Transverse colon (tissue), 4 donors: Measurements from ENCODE around the gene LAMB2. TPM values are rescaled to one million over a fixed set of nuclear protein-coding genes. Genes with fewer than 3 reads are reported as not detected.

ENCODE experiments used
- DNase-seq: peaks from one replicate; pipeline ENCODE4 v3.0.0-alpha.2; 2019
- H3K27ac ChIP-seq, 4 donors: fragments of 200-600 bp; sonication (generic); 2 replicates each; pipeline ENCODE4 v1.5.1; 2016 to 2018; ENCODE audit warnings: inconsistent platforms in 4 of 4
- H3K27me3 ChIP-seq: fragments of 200-600 bp; sonication (generic); 2 replicates; pipeline ENCODE4 v1.5.1; 2017; ENCODE audit warnings: inconsistent platforms
- H3K36me3 ChIP-seq, 4 donors: fragments of 200-600 bp; sonication (generic); 2 replicates each; pipeline ENCODE4 v1.5.1; 2017 to 2019; ENCODE audit warnings: inconsistent platforms in 4 of 4
- H3K4me1 ChIP-seq, 4 donors: fragments of 200-600 bp; sonication (generic); 2 replicates each; pipeline ENCODE4 v1.5.1; 2017 to 2020; ENCODE audit warnings: inconsistent platforms in 4 of 4
- H3K4me3 ChIP-seq, 4 donors: fragments of 200-600 bp; sonication (generic); 1 replicate in 1 of 4; 2 replicates in 3 of 4; pipeline versions ENCODE4 v1.5.1 to v1.6.1; 2017 to 2019; ENCODE audit warnings: inconsistent platforms in 4 of 4
- H3K9me3 ChIP-seq, 2 donors: fragments of 200-600 bp; sonication (generic); 2 replicates each; pipeline ENCODE4 v1.5.1; 2017 to 2019; ENCODE audit warnings: inconsistent platforms in 2 of 2
- EP300 ChIP-seq: sonication (generic); formaldehyde crosslinking; IDR thresholded peaks from one replicate; pipeline ENCODE4 v1.6.1; 2017; ENCODE audit warnings: antibody characterized with exemption, low read depth
- POLR2A ChIP-seq: fragments of 450-650 bp; IDR thresholded peaks from one replicate; pipeline ENCODE4 v1.6.1; 2016; ENCODE audit warnings: antibody characterized with exemption, mild to moderate bottlenecking, moderate library complexity
- POLR2AphosphoS5 ChIP-seq, 3 donors: sonication (generic); formaldehyde crosslinking; IDR thresholded peaks; one replicate each; pipeline ENCODE4 v1.6.1; 2016; ENCODE audit warnings: antibody characterized with exemption in 3 of 3
- WGBS, 2 donors: methylation state at CpG; one replicate each; pipeline ENCODE4 v1.1.5; 2018; ENCODE audit warnings: low coverage in 1 of 2; 5-methylcytosine and 5-hydroxymethylcytosine counted together
- in situ Hi-C, 4 donors: fragments of 200-750 bp; cut with MboI; loops; one replicate each; pipeline versions ENCODE4 v1.15.0 to v1.15.1; 2017; ENCODE audit warnings: low sequenced_read_pairs in 3 of 4, low pct_ligation_motif_present in 1 of 4, low pct_unique_long_range_greater_than_20kb in 1 of 4
- intact Hi-C: fragments of 100-400 bp; cut with DNase I; formaldehyde crosslinking; loops from one replicate; pipeline ENCODE4 v1.15.1; 2023; ENCODE audit warnings: low total_unique reads
- total RNA-seq, 4 donors: library from RNA; depleted of rRNA; stranded (reverse); fragments of >200 nt; gene quantifications; one replicate each; pipeline ENCODE4 v1.1.0, GENCODE V29; 2016
- TF ChIP-seq, protein P1 (sequence below), 5 experiments: fragments of 200-600 bp in 3 of 5; fragments of 450-650 bp in 2 of 5; sonication (generic) in 3 of 5; IDR thresholded peaks; 1 replicate in 2 of 5; 2 replicates in 3 of 5; pipeline ENCODE4 v1.5.1; 2016 to 2017; ENCODE audit warnings: antibody characterized with exemption in 5 of 5, inconsistent platforms in 3 of 5, mild to moderate bottlenecking in 2 of 5, moderate library complexity in 1 of 5

The LAMB2 gene
- total RNA-seq, 4 donors from 2014 or later: 141 to 290 (median 177) TPM

DNA sequence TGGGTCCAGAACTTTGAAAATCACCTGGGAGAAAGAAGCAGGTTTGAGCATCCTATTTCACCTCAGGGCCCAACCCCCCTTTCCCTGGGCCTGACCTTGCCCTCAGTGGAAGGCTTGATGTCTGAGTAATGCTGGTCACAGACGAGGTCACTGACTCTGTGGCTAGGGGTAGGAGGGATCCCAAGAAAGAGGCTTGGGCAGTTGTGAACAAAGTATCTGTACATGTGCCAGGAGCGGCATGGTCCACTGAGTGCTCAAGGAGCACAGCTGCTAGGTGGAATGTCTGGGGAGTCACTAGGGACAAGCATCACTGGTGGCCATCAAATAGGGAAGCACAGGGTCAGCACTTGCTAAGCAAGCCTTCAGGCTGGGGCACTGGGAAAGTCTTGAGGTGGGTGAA lies 25.9 kb upstream of the LAMB2 start:
- H3K4me3 ChIP-seq: no peak overlapping the region
- intact Hi-C loops (no loop called here), in situ Hi-C loops (loop anchor here in 2 of 4 donors (25.0 kb wide), 1 partner anchor 279 kb away; the partner anchor contains the start of gene NICN1 (in 2 of the 2))
- H3K27me3 ChIP-seq: no peaks in the 10 kb centered on the region
- H3K9me3 ChIP-seq: no peaks in the 10 kb centered on the region
- TF ChIP-seq POLR2A (no peak), EP300 (no peak), POLR2AphosphoS5 (IDR thresholded peaks at IDR 0.05) (no peak)
- TF ChIP-seq, protein P1, sequence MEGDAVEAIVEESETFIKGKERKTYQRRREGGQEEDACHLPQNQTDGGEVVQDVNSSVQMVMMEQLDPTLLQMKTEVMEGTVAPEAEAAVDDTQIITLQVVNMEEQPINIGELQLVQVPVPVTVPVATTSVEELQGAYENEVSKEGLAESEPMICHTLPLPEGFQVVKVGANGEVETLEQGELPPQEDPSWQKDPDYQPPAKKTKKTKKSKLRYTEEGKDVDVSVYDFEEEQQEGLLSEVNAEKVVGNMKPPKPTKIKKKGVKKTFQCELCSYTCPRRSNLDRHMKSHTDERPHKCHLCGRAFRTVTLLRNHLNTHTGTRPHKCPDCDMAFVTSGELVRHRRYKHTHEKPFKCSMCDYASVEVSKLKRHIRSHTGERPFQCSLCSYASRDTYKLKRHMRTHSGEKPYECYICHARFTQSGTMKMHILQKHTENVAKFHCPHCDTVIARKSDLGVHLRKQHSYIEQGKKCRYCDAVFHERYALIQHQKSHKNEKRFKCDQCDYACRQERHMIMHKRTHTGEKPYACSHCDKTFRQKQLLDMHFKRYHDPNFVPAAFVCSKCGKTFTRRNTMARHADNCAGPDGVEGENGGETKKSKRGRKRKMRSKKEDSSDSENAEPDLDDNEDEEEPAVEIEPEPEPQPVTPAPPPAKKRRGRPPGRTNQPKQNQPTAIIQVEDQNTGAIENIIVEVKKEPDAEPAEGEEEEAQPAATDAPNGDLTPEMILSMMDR (IDR thresholded peaks at IDR 0.05): no peak
- no peak overlapping the region for H3K27ac ChIP-seq
- peaks cover 0 to 3% (median 0%) of the 10 kb centered on the region in 4 donors for H3K4me1 ChIP-seq
- DNase-seq: no peak
- H3K36me3 ChIP-seq: peaks cover 0 to 9% (median 2%) of the 10 kb centered on the region in 4 donors
- WGBS, 2 donors: 63% methylated on average over 2 of the region's 2 CpGs; no CpG with 5 or more reads in 1 of the 2 donors

DNA sequence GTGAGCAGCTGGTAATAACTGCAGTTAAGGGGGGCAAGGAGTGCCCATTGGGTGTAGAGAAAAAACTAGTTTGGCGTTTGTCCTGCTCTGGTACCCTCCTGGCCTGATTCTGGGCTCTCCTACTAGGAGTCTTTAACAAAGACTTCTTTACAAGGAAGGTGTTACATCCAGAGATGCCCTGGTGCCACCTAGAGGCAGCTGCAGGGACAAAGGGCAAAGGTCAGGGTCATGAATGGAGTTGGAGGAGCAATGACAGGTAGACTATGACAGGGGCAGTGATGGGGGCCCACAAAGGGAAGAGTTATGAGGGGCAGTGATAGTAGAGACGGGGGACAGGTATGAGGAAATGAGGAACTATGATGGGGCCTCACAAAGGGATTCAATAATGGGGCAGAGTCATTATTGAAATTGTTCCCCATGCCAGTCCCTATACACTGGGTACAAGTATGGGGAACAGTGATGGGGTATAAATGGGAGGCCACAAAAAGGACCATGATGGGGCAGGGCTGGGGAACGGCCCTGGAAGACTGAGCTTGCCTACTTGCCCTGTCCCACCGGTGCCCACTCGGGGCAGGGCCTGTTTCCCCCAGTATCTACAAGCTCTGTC lies 25.4 kb upstream of the LAMB2 start:
- in situ Hi-C loops: loop anchor here in 2 of 4 donors (25.0 kb wide), 1 partner anchor 279 kb away; the partner anchor contains the start of gene NICN1 (in 2 of the 2)
- Histone ChIP-seq H3K9me3 (no peaks in the 10 kb centered on the region), H3K27ac (no peak overlapping the region), H3K4me3 (no peak overlapping the region), H3K36me3 (peaks cover 0 to 3% (median 1%) of the 10 kb centered on the region in 4 donors), H3K27me3 (no peaks in the 10 kb centered on the region), H3K4me1 (peaks cover 0 to 3% (median 0%) of the 10 kb centered on the region in 4 donors)
- DNase-seq: peak; percentile 64
- intact Hi-C loops: no loop called here
- 55% methylated on average over 5 of the region's 5 CpGs; no CpG with 5 or more reads in 1 of the 2 donors for WGBS, 2 donors
- TF ChIP-seq POLR2AphosphoS5 (IDR thresholded peaks at IDR 0.05): no peak
- no peak for TF ChIP-seq POLR2A
- TF ChIP-seq EP300: no peak
- TF ChIP-seq, protein P1 (IDR thresholded peaks at IDR 0.05): peak; percentile 9 to 57 (median 32)

DNA sequence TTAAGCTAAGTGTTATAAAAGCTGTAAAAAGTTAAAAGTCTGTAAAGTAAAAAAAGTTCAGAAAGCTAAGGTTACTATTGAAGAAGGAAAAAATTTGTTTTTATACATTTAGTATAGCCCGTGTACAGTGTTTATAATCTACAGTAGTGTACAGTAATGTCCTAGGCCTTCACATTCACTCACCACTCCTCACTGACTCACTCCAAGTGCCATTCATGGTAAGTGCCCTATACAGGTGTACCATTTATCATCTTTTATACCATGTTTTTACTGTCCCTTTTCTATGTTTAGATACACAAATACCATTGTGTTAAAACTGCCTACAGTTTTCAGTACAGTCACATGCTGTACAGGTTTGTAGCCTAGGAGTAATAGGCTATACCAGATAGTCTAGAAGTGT lies 24.4 kb upstream of the LAMB2 start:
- no peak overlapping the region for H3K4me3 ChIP-seq
- peaks cover 0 to 3% (median 0%) of the 10 kb centered on the region in 4 donors for H3K4me1 ChIP-seq
- H3K9me3 ChIP-seq: no peaks in the 10 kb centered on the region
- in situ Hi-C loops: loop anchor here in 2 of 4 donors (25.0 kb wide), 1 partner anchor 280 kb away; the partner anchor contains the start of gene NICN1 (in 2 of the 2)
- intact Hi-C loops: no loop called here
- H3K27ac ChIP-seq: no peak overlapping the region
- H3K36me3 ChIP-seq: no peaks in the 10 kb centered on the region
- 55 to 62% methylated on average over 1 of the region's 1 CpG for WGBS, 2 donors
- TF ChIP-seq, protein P1 (IDR thresholded peaks at IDR 0.05): no peak
- TF ChIP-seq EP300 (no peak), POLR2A (no peak)
- DNase-seq: no peak
- no peaks in the 10 kb centered on the region for H3K27me3 ChIP-seq

DNA sequence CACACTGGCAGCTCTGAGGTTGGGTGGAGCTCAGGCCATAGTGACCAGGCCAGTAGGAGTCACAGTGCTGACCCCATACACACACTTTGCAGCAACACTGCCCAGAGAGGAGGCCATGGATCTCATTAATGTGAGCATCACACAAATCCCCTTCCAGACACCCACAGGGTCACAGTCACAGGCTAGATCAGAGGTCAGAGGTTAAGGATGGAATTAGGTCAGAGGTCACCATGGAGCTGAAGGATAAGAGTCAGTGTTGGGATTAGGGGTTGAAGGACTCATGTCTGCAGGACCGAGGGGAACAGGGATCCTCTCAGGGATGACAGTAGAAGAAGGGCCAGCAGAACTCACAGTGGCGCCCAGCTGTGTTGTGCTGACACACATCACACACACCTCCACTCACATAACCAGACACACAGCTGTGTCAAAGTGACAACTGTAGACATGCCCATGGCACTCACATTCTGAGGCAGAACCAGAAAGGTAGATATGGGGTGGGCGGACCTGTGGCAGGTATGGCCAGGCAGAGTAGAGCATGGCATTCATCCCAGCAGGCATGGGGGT lies 20.6 kb upstream of the LAMB2 start:
- TF ChIP-seq POLR2A (no peak), POLR2AphosphoS5 (IDR thresholded peaks at IDR 0.05) (no peak)
- H3K4me3 ChIP-seq: no peak overlapping the region
- in situ Hi-C loops: loop anchor here in 2 of 4 donors (25.0 kb wide), 1 partner anchor 284 kb away; the partner anchor contains the start of gene NICN1 (in 2 of the 2)
- DNase-seq: no peak
- no peaks in the 10 kb centered on the region for H3K27me3 ChIP-seq
- no peak overlapping the region for H3K27ac ChIP-seq
- H3K4me1 ChIP-seq: peaks cover 0 to 3% (median 0%) of the 10 kb centered on the region in 4 donors
- intact Hi-C loops: no loop called here
- no peaks in the 10 kb centered on the region for H3K36me3 ChIP-seq
- WGBS, 2 donors: 40 to 83% methylated on average over 1 to 3 of the region's 3 CpGs
- H3K9me3 ChIP-seq: no peaks in the 10 kb centered on the region
